Naive thymus-derived CD4-positive, alpha-beta T cell (primary cell): ENCODE results near the gene CDCA5. TPM values are rescaled to one million over a fixed set of nuclear protein-coding genes. Genes with fewer than 3 reads are reported as not detected.

Source experiments
- ATAC-seq: fragments of 150-1000 bp; cut with Tn5 transposase; 2 replicates; pipeline ENCODE4 v1.10.0; 2021; ENCODE audit warnings: mild to moderate bottlenecking, moderate library complexity
- CTCF ChIA-PET: fragments of 350-600 bp; sonication (Branson Sonifier 250); formaldehyde crosslinking; loops from one replicate; lab custom pipeline; 2021; ENCODE audit warnings: antibody characterized with exemption; lab: Charles Lee
- POLR2A ChIA-PET: fragments of 350-600 bp; sonication (Branson Sonifier 250); formaldehyde crosslinking; loops from one replicate; lab custom pipeline; 2021; ENCODE audit warnings: antibody characterized with exemption, inconsistent platforms; lab: Charles Lee
- DNase-seq, 9 donors: peaks; one replicate each; pipeline versions ENCODE4 v3.0.0 to v3.0.0-alpha.2; 2020 to 2022; ENCODE audit warnings: mixed read lengths in 1 of 9
- H3K27ac ChIP-seq: one replicate; pipeline ENCODE4 v1.7.0; 2013; ENCODE audit warnings: mild to moderate bottlenecking, low read depth, low read length, moderate library complexity
- H3K27me3 ChIP-seq, 2 donors: one replicate each; pipeline ENCODE4 v1.7.0; 2013; ENCODE audit warnings: low read length in 2 of 2, mild to moderate bottlenecking in 2 of 2, moderate library complexity in 2 of 2; ENCODE audit not compliant: control insufficient read depth in 2 of 2, insufficient read depth in 2 of 2
- H3K36me3 ChIP-seq, 3 experiments: 1 replicate in 2 of 3; 2 replicates in 1 of 3; pipeline ENCODE4 v1.7.0; 2013; ENCODE audit warnings: low read length in 3 of 3, mild to moderate bottlenecking in 3 of 3, moderate library complexity in 1 of 3; ENCODE audit not compliant: insufficient read depth in 3 of 3, control insufficient read depth in 2 of 3
- H3K4me1 ChIP-seq, 2 donors: one replicate each; pipeline ENCODE4 v1.7.0; 2013; ENCODE audit warnings: low read length in 2 of 2, mild to moderate bottlenecking in 2 of 2, moderate library complexity in 1 of 2; ENCODE audit not compliant: control insufficient read depth in 2 of 2, insufficient read depth in 2 of 2
- H3K4me3 ChIP-seq: 2 replicates; pipeline ENCODE4 v1.7.0; 2013; ENCODE audit warnings: mild to moderate bottlenecking, low read length
- H3K9me3 ChIP-seq, 3 experiments: 1 replicate in 2 of 3; 2 replicates in 1 of 3; pipeline ENCODE4 v1.7.0; 2013; ENCODE audit warnings: low read length in 3 of 3; ENCODE audit not compliant: control insufficient read depth in 2 of 3
- H3K27ac Mint-ChIP-seq, 9 donors: one replicate each; pipeline ENCODE4 v1.8.0; 2020 to 2022; ENCODE audit warnings: mixed read lengths in 9 of 9, mild to moderate bottlenecking in 8 of 9, moderate library complexity in 5 of 9, inconsistent platforms in 2 of 9
- H3K27me3 Mint-ChIP-seq, 5 donors: one replicate each; pipeline ENCODE4 v1.8.0; 2021 to 2022; ENCODE audit warnings: mixed read lengths in 5 of 5, mild to moderate bottlenecking in 1 of 5
- H3K36me3 Mint-ChIP-seq, 5 donors: one replicate each; pipeline ENCODE4 v1.8.0; 2020 to 2022; ENCODE audit warnings: mixed read lengths in 5 of 5, mild to moderate bottlenecking in 3 of 5, inconsistent platforms in 1 of 5
- H3K4me1 Mint-ChIP-seq, 7 donors: one replicate each; pipeline ENCODE4 v1.8.0; 2020 to 2022; ENCODE audit warnings: mixed read lengths in 7 of 7, mild to moderate bottlenecking in 3 of 7, inconsistent platforms in 1 of 7
- H3K4me3 Mint-ChIP-seq, 10 donors: one replicate each; pipeline ENCODE4 v1.8.0; 2020 to 2022; ENCODE audit warnings: mild to moderate bottlenecking in 10 of 10, mixed read lengths in 10 of 10, moderate library complexity in 6 of 10, inconsistent platforms in 2 of 10
- H3K9me3 Mint-ChIP-seq, 11 donors: one replicate each; pipeline ENCODE4 v1.8.0; 2020 to 2022; ENCODE audit warnings: mixed read lengths in 11 of 11, mild to moderate bottlenecking in 4 of 11, inconsistent platforms in 1 of 11, moderate library complexity in 1 of 11
- intact Hi-C, 2 donors: fragments of 100-400 bp; cut with micrococcal nuclease; formaldehyde crosslinking; loops; one replicate each; pipeline ENCODE4 v1.15.1; 2023
- polyA plus RNA-seq, 2 donors: library from polyadenylated mRNA; unstranded; fragments of 300-500 nt; fragmentation: Illumina TruSeq; gene quantifications; one replicate each; pipeline ENCODE4 v1.2.3, GENCODE V29; 2021
- total RNA-seq, 6 experiments: library from RNA in 5 of 6; stranded (reverse) in 5 of 6; gene quantifications; 1 replicate in 5 of 6; 2 replicates in 1 of 6; pipeline ENCODE4 v1.2.3 and lab custom pipeline; 2021 to 2026

CDCA5 gene
- total and polyA plus RNA-seq, 7 experiments from 2014 or later = 0.31 to 68.1 (median 0.73) TPM

DNA sequence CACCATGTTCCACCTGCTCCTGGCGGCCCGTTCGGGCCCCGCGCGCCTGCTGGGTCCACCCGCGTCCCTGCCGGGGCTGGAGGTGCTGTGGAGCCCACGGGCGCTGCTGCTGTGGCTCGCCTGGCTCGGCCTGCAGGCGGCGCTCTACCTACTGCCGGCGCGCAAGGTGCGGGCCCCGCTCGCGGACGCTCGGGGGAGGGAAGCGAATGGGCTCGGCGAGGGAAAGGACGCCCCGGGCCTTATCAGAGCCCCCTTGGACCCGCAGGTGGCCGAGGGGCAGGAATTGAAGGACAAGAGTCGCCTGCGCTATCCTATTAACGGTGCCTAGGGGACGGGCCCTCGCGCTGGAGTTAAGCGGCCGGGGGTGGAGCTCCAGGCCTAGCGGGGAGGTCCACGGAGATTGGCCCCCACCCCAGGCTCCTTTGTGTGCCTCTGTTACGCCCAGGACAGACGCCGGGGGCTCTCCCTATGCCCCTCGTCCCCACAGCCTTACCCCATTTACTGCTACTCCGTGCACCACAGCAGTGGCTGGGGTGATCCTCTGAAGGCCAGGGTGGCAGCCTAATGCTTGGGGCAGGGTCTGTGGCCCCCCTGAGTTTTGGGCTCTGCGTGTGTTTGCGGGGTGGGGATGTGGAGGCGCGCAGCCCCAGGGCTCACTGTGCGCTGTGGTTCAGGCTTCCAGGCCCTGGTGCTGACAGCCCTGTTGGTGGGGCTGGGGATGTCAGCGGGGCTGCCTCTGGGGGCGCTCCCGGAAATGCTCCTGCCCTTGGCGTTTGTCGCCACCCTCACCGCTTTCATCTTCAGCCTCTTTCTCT lies 28.9 kb upstream of the CDCA5 start:
- peak overlapping the region; percentile 83 to 97 (median 89) for H3K4me3 Mint-ChIP-seq
- CTCF ChIA-PET = interaction anchor here (0.7 to 4.1 kb wide), 3 partner anchors 8 to 30 kb away, joined by 3 to 48 read pairs (median 3); partner anchors contain the start of genes FAU and MRPL49
- H3K27me3 ChIP-seq = no peaks in the 10 kb centered on the region
- peaks cover 0 to 5% (median 3%) of the 10 kb centered on the region in 5 donors for H3K36me3 Mint-ChIP-seq
- peaks cover 0 to 29% (median 0%) of the 10 kb centered on the region in 3 experiments for H3K36me3 ChIP-seq
- H3K4me1 Mint-ChIP-seq = peaks cover 17 to 55% (median 38%) of the 10 kb centered on the region in 7 donors
- H3K4me3 ChIP-seq = peak overlapping the region; percentile 83
- intact Hi-C loops = loop anchor here (1.0 to 10.0 kb wide), 5 partner anchors 70 to 400 kb away; partner anchors contain the start of genes ATG2A (in 1 of the 2), CDC42EP2 (in 1 of the 2), RASGRP2 (in 1 of the 2) and SAC3D1 (in 1 of the 2)
- DNase-seq = peak; percentile 67 to 88 (median 81)
- peak overlapping the region; percentile 74 for H3K27ac ChIP-seq
- H3K27me3 Mint-ChIP-seq = no peaks in the 10 kb centered on the region
- H3K4me1 ChIP-seq = peaks cover 33 to 36% of the 10 kb centered on the region in 2 donors
- peak overlapping the region; percentile 76 to 100 (median 84) for H3K27ac Mint-ChIP-seq
- ATAC-seq = peak; percentile 69
- H3K9me3 ChIP-seq = no peaks in the 10 kb centered on the region
- no peaks in the 10 kb centered on the region for H3K9me3 Mint-ChIP-seq
- POLR2A ChIA-PET = interaction anchor here (0.6 to 7.5 kb wide), 14 partner anchors 9 to 967 kb away, joined by 3 to 98 read pairs (median 4); partner anchors contain the start of genes CAPN1, CDCA5, FAU and MRPL49

DNA sequence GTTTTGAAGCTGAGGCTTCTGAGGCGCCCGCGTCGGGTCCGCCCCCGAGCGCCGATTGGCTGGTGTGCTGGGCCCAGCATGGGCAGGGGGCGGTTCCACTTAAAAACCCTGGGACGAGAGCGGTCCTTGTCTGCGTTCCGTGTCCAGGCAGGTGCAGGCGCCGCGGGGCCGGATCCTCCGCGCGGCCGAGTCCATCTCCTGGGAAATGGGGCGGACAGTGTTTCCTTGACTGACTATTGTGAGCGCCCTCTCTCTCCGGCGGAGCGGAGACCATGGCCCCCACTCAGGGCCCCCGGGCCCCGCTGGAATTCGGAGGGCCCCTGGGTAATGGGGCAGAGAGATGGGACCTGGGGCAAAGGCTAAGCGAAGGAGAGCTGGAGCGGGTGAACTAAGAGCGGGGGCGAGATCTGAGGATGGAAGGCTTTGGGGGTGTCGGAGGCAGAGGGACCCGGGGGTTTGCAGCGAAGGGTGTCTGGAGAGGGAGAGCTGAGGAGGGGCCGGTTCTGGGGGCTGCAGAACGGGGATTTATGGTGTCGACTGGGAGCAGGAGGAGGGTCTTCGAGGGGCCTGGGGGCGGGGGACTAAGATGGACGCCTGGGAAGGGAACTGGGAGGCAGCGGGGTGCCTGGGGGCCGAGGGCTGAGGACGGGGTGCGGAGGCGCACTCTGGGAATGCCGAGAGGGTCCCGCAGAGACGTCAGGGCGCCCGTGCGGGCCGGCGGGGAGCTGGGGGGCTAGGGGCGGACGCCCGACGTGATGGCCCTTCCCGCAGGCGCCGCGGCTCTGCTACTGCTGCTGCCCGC lies 28.1 kb upstream of the CDCA5 start, which contains the start of gene TM7SF2:
TM7SF2 (plus strand) TSS at position 129 of the 802 bp plus-strand sequence; CDS start at position 273, 144 bp downstream.
- no peaks in the 10 kb centered on the region for H3K9me3 Mint-ChIP-seq
- peaks cover 17 to 52% (median 38%) of the 10 kb centered on the region in 7 donors for H3K4me1 Mint-ChIP-seq
- Histone ChIP-seq H3K4me3 (peak within 1 kb of the TSS; percentile 83), H3K27me3 (no peaks in the 10 kb centered on the region), H3K27ac (peak within 1 kb of the TSS; percentile 74), H3K36me3 (peaks cover 0 to 37% (median 4%) of the 10 kb centered on the region in 3 experiments), H3K9me3 (no peaks in the 10 kb centered on the region), H3K4me1 (peaks cover 33 to 36% of the 10 kb centered on the region in 2 donors)
- intact Hi-C loops = loop anchor here (1.0 to 10.0 kb wide), 9 partner anchors 10 to 400 kb away; partner anchors contain the start of genes ATG2A (in 1 of the 2), CAPN1 (in 1 of the 2), CDC42EP2 (in 1 of the 2) and FAU (in 1 of the 2)
- H3K27ac Mint-ChIP-seq = peak within 1 kb of the TSS; percentile 80 to 100 (median 90)
- DNase-seq (peak; percentile 84 to 94 (median 92)), ATAC-seq (peak; percentile 82)
- peak within 1 kb of the TSS; percentile 85 to 97 (median 89) for H3K4me3 Mint-ChIP-seq
- POLR2A ChIA-PET = interaction anchor here (0.6 to 7.5 kb wide), 17 partner anchors 10 to 967 kb away, joined by 3 to 98 read pairs (median 4); partner anchors contain the start of genes ARL2, CAPN1, CDCA5 and FAU
- H3K27me3 Mint-ChIP-seq = no peaks in the 10 kb centered on the region
- peaks cover 0 to 4% (median under 1%) of the 10 kb centered on the region in 5 donors for H3K36me3 Mint-ChIP-seq
- CTCF ChIA-PET = interaction anchor here (0.8 to 4.1 kb wide), 5 partner anchors 9 to 99 kb away, joined by 3 to 48 read pairs (median 4); partner anchors contain the start of genes FAU and MRPL49

DNA sequence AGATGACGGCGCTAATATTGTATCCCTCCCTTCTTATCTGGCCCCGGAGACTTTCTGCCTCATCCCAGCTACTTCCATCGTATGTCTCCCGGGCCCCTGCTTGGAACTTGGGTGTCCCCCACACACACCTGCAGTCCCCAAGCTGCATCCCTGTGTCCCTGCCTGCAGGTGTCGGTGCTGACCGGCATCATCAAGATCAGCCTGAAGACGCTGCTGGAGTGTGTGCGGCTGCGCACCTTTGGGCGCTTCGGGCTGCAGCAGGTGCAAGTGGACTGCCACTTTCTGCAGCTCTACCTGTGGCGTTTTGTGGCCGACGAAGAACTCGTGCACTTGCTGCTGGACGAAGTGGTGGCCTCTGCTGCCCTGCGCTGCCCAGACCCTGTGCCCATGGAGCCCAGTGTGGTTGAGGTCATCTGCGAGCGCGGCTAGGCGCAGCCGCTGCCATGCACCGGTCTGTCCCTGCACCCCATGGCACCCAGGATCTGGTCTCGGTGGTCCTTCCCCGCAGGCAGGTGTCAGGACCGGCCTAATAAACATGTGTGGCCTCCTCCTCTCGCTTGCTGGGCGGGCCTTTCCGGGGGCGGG lies 27.4 kb upstream of the CDCA5 start:
- Histone ChIP-seq H3K9me3 (no peaks in the 10 kb centered on the region), H3K27me3 (no peaks in the 10 kb centered on the region), H3K4me3 (no peak overlapping the region), H3K27ac (peak overlapping the region; percentile 70), H3K4me1 (peaks cover 27 to 30% of the 10 kb centered on the region in 2 donors), H3K36me3 (peaks cover 0 to 42% (median 4%) of the 10 kb centered on the region in 3 experiments)
- no peak for ATAC-seq
- Mint-ChIP-seq H3K27ac (peak overlapping the region; percentile 80 to 100 (median 90)), H3K27me3 (no peaks in the 10 kb centered on the region), H3K4me1 (peaks cover 23 to 47% (median 35%) of the 10 kb centered on the region in 7 donors), H3K36me3 (peaks cover 0 to 7% (median 5%) of the 10 kb centered on the region in 5 donors), H3K9me3 (no peaks in the 10 kb centered on the region), H3K4me3 (peak overlapping the region; percentile 85 to 97 (median 89))
- ChIA-PET POLR2A (interaction anchor here (0.7 to 7.5 kb wide), 15 partner anchors 10 to 390 kb away, joined by 3 to 98 read pairs (median 4); partner anchors contain the start of genes ARL2, CAPN1, CDCA5 and FAU), CTCF (interaction anchor here (0.8 to 4.1 kb wide), 9 partner anchors 10 to 260 kb away, joined by 3 to 48 read pairs (median 4); partner anchors contain the start of genes FAU and MRPL49)
- peak in 1 of 9 donors; percentile 29 for DNase-seq
- intact Hi-C loops = loop anchor here (1.0 to 10.0 kb wide), 8 partner anchors 11 to 401 kb away; partner anchors contain the start of genes CAPN1 (in 1 of the 2), CDC42EP2 (in 1 of the 2), FAU (in 1 of the 2) and MRPL49 (in 1 of the 2)

DNA sequence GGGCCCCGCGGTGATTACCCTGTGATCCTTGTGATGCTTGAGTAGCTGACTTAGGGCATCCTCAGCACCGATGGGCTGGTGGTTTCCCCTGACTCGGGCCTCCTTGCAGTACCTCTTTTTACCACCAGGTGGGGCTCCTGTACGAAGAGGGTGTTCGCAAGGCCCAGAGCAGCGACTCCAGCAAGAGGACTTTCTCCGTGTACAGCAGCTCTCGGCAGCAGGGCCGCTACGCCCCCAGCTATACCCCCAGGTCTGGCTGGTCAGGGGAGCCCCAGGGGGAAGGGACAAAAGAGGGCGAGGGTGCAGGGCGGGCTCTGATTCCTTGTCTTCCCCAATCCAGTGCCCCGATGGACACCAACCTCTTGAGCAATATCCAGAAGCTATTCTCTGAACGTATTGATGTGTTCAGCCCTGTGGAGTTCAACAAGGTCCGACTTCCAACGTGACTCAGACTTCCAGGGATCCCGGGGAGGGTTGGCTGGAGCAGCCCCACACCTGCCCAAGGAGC lies 26.6 kb upstream of the CDCA5 start:
- DNase-seq = peak; percentile 82 to 99 (median 93)
- no peak overlapping the region for H3K4me3 ChIP-seq
- intact Hi-C loops = loop anchor here (1.0 to 10.0 kb wide), 15 partner anchors 8 to 402 kb away; partner anchors contain the start of genes CAPN1 (in 2 of the 2), ARL2 (in 1 of the 2), CDC42EP2 (in 1 of the 2) and CDCA5 (in 1 of the 2)
- peaks cover 28 to 48% (median 35%) of the 10 kb centered on the region in 7 donors for H3K4me1 Mint-ChIP-seq
- H3K36me3 ChIP-seq = peaks cover 0 to 39% (median 4%) of the 10 kb centered on the region in 3 experiments
- H3K27ac ChIP-seq = peak overlapping the region; percentile 70
- peak overlapping the region; percentile 43 to 89 (median 56) for H3K4me3 Mint-ChIP-seq
- no peaks in the 10 kb centered on the region for H3K9me3 ChIP-seq
- CTCF ChIA-PET = interaction anchor here (0.5 to 4.1 kb wide), 11 partner anchors 9 to 304 kb away, joined by 3 to 48 read pairs (median 3); partner anchors contain the start of genes CAPN1, FAU and MRPL49
- no peaks in the 10 kb centered on the region for H3K9me3 Mint-ChIP-seq
- no peaks in the 10 kb centered on the region for H3K27me3 ChIP-seq
- no peaks in the 10 kb centered on the region for H3K27me3 Mint-ChIP-seq
- POLR2A ChIA-PET = interaction anchor here (1.0 to 7.5 kb wide), 13 partner anchors 8 to 399 kb away, joined by 3 to 98 read pairs (median 4); partner anchors contain the start of genes ARL2, CAPN1, DPF2 and FAU
- peaks cover 0 to 15% (median 7%) of the 10 kb centered on the region in 5 donors for H3K36me3 Mint-ChIP-seq
- peaks cover 21 to 23% of the 10 kb centered on the region in 2 donors for H3K4me1 ChIP-seq
- peak; percentile 78 for ATAC-seq
- H3K27ac Mint-ChIP-seq = peak overlapping the region; percentile 50 to 100 (median 86)
